A549 (cell line): Measurements from ENCODE around the gene CAND2. TPM values are rescaled to one million over a fixed set of nuclear protein-coding genes. Genes with fewer than 3 reads are reported as not detected.
"Not testable (repeated sequence)": the region's sequence is repeated elsewhere in the genome, so short reads cannot be mapped to it uniquely, and the experiment has no call there.

Experiments used
- ATAC-seq, 2 experiments: fragments of 200-7000 bp in 1 of 2; fragments of >200 bp in 1 of 2; cut with Nextera tagmentation in 1 of 2; cut with Tn5 transposase in 1 of 2; 3 replicates each; pipeline versions ENCODE4 v1.8.0 to v1.9.1; 2018 to 2020; ENCODE audit warnings: mild to moderate bottlenecking in 1 of 2, moderate library complexity in 1 of 2
- CTCF ChIA-PET: fragments of 300-600 bp; sonication (Branson Sonifier 250); formaldehyde crosslinking; extraction: SDS; loops from one replicate; lab custom pipeline; 2021; ENCODE audit warnings: antibody characterized with exemption, inconsistent platforms; lab: Yijun Ruan, JAX
- POLR2A ChIA-PET: fragments of 350-600 bp; formaldehyde crosslinking; extraction: SDS; loops from one replicate; lab custom pipeline; 2021; ENCODE audit warnings: antibody characterized with exemption, inconsistent platforms; lab: Yijun Ruan, JAX
- DNase-seq, 2 experiments: peaks; one replicate each; pipeline versions ENCODE4 v3.0.0 to v3.0.0-alpha.2; 2011 to 2016; ENCODE audit warnings: low read depth in 1 of 2, low spot score in 1 of 2
- FAIRE-seq: peaks from 2 replicates; lab custom pipeline; 2011; peaks lifted over from hg19 to GRCh38; lab: Jason Lieb, UNC
- H3K27ac ChIP-seq, 2 experiments: fragments of >200 bp; sonication (Bioruptor Twin); formaldehyde crosslinking; 3 replicates each; pipeline ENCODE4 v1.5.1; 2016 to 2017
- H3K4me1 ChIP-seq: fragments of >200 bp; sonication (Bioruptor Twin); formaldehyde crosslinking; 3 replicates; pipeline ENCODE4 v1.6.1; 2016
- H3K4me2 ChIP-seq: fragments of >200 bp; sonication (Bioruptor Twin); formaldehyde crosslinking; 3 replicates; pipeline ENCODE4 v1.6.1; 2016
- H3K4me3 ChIP-seq: fragments of >200 bp; sonication (Bioruptor Twin); formaldehyde crosslinking; 3 replicates; pipeline ENCODE4 v1.5.1; 2016
- H3K9me3 ChIP-seq: fragments of >200 bp; sonication (Bioruptor Twin); formaldehyde crosslinking; 3 replicates; pipeline ENCODE4 v1.6.1; 2016
- CBX2 ChIP-seq: fragments of 200-600 bp; sonication (generic); IDR thresholded peaks from 2 replicates; pipeline ENCODE4 v1.6.1; 2016; ENCODE audit warnings: low read depth, mild to moderate bottlenecking, borderline replicate concordance
- CBX8 ChIP-seq: fragments of 200-600 bp; sonication (generic); IDR thresholded peaks from 2 replicates; pipeline ENCODE4 v1.6.1; 2016
- CEBPB ChIP-seq, 2 experiments: fragments of >200 bp in 1 of 2; sonication (Bioruptor Twin) in 1 of 2; formaldehyde crosslinking in 1 of 2; IDR thresholded peaks; 2 replicates each; pipeline ENCODE4 v1.6.1; 2012 to 2016
- CHD2 ChIP-seq: fragments of 150-350 bp; IDR thresholded peaks from 2 replicates; pipeline ENCODE4 v1.6.1; 2014; ENCODE audit warnings: low read length; ENCODE audit not compliant: partially characterized antibody
- EHF ChIP-seq: fragments of 250-450 bp; sonication (Bioruptor Pico); IDR thresholded peaks from 2 replicates; pipeline ENCODE4 v1.5.0; 2020; ENCODE audit warnings: mild to moderate bottlenecking
- FOSL2 ChIP-seq, 2 experiments: fragments of 450-650 bp in 1 of 2; fragments of >200 bp in 1 of 2; sonication (Bioruptor Twin) in 1 of 2; formaldehyde crosslinking; IDR thresholded peaks; 2 replicates each; pipeline versions ENCODE4 v1.5.0 to v1.6.1; 2016 to 2020; ENCODE audit warnings: mild to moderate bottlenecking in 1 of 2, moderate library complexity in 1 of 2
- FOXS1 ChIP-seq: fragments of 250-450 bp; sonication (Bioruptor Pico); IDR thresholded peaks from 2 replicates; pipeline ENCODE4 v1.5.0; 2020; ENCODE audit warnings: mild to moderate bottlenecking, moderate library complexity
- GATA3 ChIP-seq: IDR thresholded peaks from 2 replicates; pipeline ENCODE4 v1.6.1; 2012; ENCODE audit warnings: borderline replicate concordance
- HOXB5 ChIP-seq: fragments of 250-450 bp; sonication (Bioruptor Pico); IDR thresholded peaks from 2 replicates; pipeline ENCODE4 v1.5.0; 2020; ENCODE audit warnings: mild to moderate bottlenecking, moderate library complexity
- MAFK ChIP-seq: fragments of 450-650 bp; IDR thresholded peaks from 2 replicates; pipeline ENCODE4 v1.6.1; 2014; ENCODE audit not compliant: partially characterized antibody
- MAZ ChIP-seq: fragments of 150-350 bp; IDR thresholded peaks from 2 replicates; pipeline ENCODE4 v1.6.1; 2014; ENCODE audit warnings: antibody characterized with exemption, low read depth, low read length, borderline replicate concordance
- NFE2L2 ChIP-seq: fragments of 150-350 bp; conservative IDR thresholded peaks from 2 replicates; pipeline ENCODE4 v1.6.1; 2014; ENCODE audit warnings: low read length
- PHF8 ChIP-seq: fragments of 200-600 bp; sonication (generic); IDR thresholded peaks from 2 replicates; pipeline ENCODE4 v1.6.1; 2016; ENCODE audit warnings: low read depth, mild to moderate bottlenecking, antibody characterized with exemption, moderate library complexity, borderline replicate concordance
- RAD21 ChIP-seq, 2 experiments: fragments of >200 bp in 1 of 2; sonication (Bioruptor Twin) in 1 of 2; formaldehyde crosslinking in 1 of 2; IDR thresholded peaks in 1 of 2; conservative IDR thresholded peaks in 1 of 2; 2 replicates in 1 of 2; 3 replicates in 1 of 2; pipeline ENCODE4 v1.6.1; 2012 to 2018; ENCODE audit warnings: inconsistent platforms in 1 of 2
- RNF2 ChIP-seq: fragments of 200-600 bp; sonication (generic); IDR thresholded peaks from 2 replicates; pipeline ENCODE4 v1.6.1; 2016; ENCODE audit warnings: low read depth, mild to moderate bottlenecking, antibody characterized with exemption, moderate library complexity, borderline replicate concordance
- SREBF2 ChIP-seq: fragments of 450-650 bp; IDR thresholded peaks from 2 replicates; pipeline ENCODE4 v1.6.1; 2014; ENCODE audit warnings: mild to moderate bottlenecking, moderate library complexity
- TP53 ChIP-seq: fragments of 250-450 bp; sonication (Bioruptor Pico); IDR thresholded peaks from 2 replicates; pipeline ENCODE4 v1.5.0; 2021; ENCODE audit warnings: mild to moderate bottlenecking, moderate library complexity
- ZC3H11A ChIP-seq: fragments of 450-650 bp; IDR thresholded peaks from 2 replicates; pipeline ENCODE4 v1.6.1; 2014; ENCODE audit warnings: antibody characterized with exemption, mild to moderate bottlenecking
- ZSCAN20 ChIP-seq: fragments of 250-450 bp; sonication (Bioruptor Pico); IDR thresholded peaks from 2 replicates; pipeline ENCODE4 v1.8.0; 2022; ENCODE audit warnings: mild to moderate bottlenecking, moderate library complexity
- WGBS: methylation state at CpG from one replicate; pipeline ENCODE4 v1.1.6; 2017; ENCODE audit errors: missing lambda C conversion rate; 5-methylcytosine and 5-hydroxymethylcytosine counted together
- polyA plus RNA-seq, 4 experiments: library from polyadenylated mRNA; depleted of rRNA in 3 of 4; stranded (reverse); fragments of >200 nt; fragmentation: RNase III in 1 of 4; extraction: RNeasy Plus Mini Kit Qiagen cat#74134 plus additional on column Dnase treatment in 1 of 4; gene quantifications; 2 replicates in 3 of 4; 3 replicates in 1 of 4; pipeline ENCODE4 v1.2.3, GENCODE V29; 2011 to 2017
- TF ChIP-seq, protein P1 (sequence below): fragments of >200 bp; sonication (Bioruptor Twin); formaldehyde crosslinking; IDR thresholded peaks from 3 replicates; pipeline ENCODE4 v1.5.1; 2016
- TF ChIP-seq, protein P2 (sequence below): fragments of 450-650 bp; IDR thresholded peaks from 2 replicates; pipeline ENCODE4 v1.6.1; 2014; ENCODE audit warnings: antibody characterized with exemption

The CAND2 gene
- polyA plus RNA-seq, 2 of the 4 experiments (the other 2 are of a cell fraction), result 0.72 to 0.84 TPM

- no peak for FAIRE-seq
- no peak for TF ChIP-seq CBX8
- no peak for TF ChIP-seq NFE2L2
- H3K4me1 ChIP-seq, result peaks cover 33% of the 10 kb centered on the region
- CTCF ChIA-PET, result interaction anchor here (0.9 to 3.1 kb wide), 5 partner anchors 11 to 54 kb away, joined by 3 to 11 read pairs (median 3); no protein-coding TSS in a partner anchor
- no peak for DNase-seq
- no peak for ATAC-seq
- POLR2A ChIA-PET, result no interaction called here
- H3K4me3 ChIP-seq, result no peak overlapping the region
- no peaks in the 10 kb centered on the region for H3K9me3 ChIP-seq
- H3K4me2 ChIP-seq, result peak overlapping the region; percentile 84
- no peak overlapping the region for H3K27ac ChIP-seq
- WGBS, result 76% methylated on average over 6 of the region's 6 CpGs
Observed at GRCh38 chr3:12837295-12837986, 41.0 kb downstream of the CAND2 start.

GRCh38 chr3:12838179-12838965 lies 41.9 kb downstream of the CAND2 start:
- FAIRE-seq, result no peak
- H3K27ac ChIP-seq, result no peak overlapping the region
- POLR2A ChIA-PET, result no interaction called here

GRCh38 chr3:12839156-12839946 lies 42.9 kb downstream of the CAND2 start:
- FAIRE-seq (no peak), DNase-seq (no peak), ATAC-seq (no peak)
- Histone ChIP-seq H3K4me1 (peaks cover 33% of the 10 kb centered on the region), H3K9me3 (no peaks in the 10 kb centered on the region), H3K4me2 (peak overlapping the region; percentile 84), H3K4me3 (peak overlapping the region; percentile 98), H3K27ac (no peak overlapping the region; a peak in 1 of 6 replicates)
- CTCF ChIA-PET, result interaction anchor here (0.6 to 1.3 kb wide), 2 partner anchors 9 to 117 kb away, joined by 3 to 4 read pairs; no protein-coding TSS in a partner anchor
- POLR2A ChIA-PET, result no interaction called here
- TF ChIP-seq SREBF2 (no peak), CEBPB (IDR thresholded peaks at IDR 0.05) (no peak), MAZ (no peak), MAFK (no peak), FOXS1 (CRISPR knock-in tag) (no peak), TP53 (CRISPR knock-in tag) (no peak), EHF (CRISPR knock-in tag) (no peak), GATA3 (no peak), RNF2 (no peak), RAD21 (conservative IDR thresholded peaks at IDR 0.05 in 1 of 2, IDR thresholded peaks at IDR 0.05 in 1 of 2) (no peak)
- TF ChIP-seq, protein P1, sequence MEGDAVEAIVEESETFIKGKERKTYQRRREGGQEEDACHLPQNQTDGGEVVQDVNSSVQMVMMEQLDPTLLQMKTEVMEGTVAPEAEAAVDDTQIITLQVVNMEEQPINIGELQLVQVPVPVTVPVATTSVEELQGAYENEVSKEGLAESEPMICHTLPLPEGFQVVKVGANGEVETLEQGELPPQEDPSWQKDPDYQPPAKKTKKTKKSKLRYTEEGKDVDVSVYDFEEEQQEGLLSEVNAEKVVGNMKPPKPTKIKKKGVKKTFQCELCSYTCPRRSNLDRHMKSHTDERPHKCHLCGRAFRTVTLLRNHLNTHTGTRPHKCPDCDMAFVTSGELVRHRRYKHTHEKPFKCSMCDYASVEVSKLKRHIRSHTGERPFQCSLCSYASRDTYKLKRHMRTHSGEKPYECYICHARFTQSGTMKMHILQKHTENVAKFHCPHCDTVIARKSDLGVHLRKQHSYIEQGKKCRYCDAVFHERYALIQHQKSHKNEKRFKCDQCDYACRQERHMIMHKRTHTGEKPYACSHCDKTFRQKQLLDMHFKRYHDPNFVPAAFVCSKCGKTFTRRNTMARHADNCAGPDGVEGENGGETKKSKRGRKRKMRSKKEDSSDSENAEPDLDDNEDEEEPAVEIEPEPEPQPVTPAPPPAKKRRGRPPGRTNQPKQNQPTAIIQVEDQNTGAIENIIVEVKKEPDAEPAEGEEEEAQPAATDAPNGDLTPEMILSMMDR, result no peak
- TF ChIP-seq, protein P2, sequence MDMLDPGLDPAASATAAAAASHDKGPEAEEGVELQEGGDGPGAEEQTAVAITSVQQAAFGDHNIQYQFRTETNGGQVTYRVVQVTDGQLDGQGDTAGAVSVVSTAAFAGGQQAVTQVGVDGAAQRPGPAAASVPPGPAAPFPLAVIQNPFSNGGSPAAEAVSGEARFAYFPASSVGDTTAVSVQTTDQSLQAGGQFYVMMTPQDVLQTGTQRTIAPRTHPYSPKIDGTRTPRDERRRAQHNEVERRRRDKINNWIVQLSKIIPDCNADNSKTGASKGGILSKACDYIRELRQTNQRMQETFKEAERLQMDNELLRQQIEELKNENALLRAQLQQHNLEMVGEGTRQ, result no peak
- WGBS, result 72% methylated on average over 11 of the region's 11 CpGs

More at GRCh38 chr3:12838179-12838965, 41.9 kb downstream of the CAND2 start:
- 86% methylated on average over 13 of the region's 13 CpGs for WGBS
- CTCF ChIA-PET, result interaction anchor here (1.0 to 3.1 kb wide), 4 partner anchors 12 to 53 kb away, joined by 3 to 11 read pairs (median 4); no protein-coding TSS in a partner anchor
- peaks cover 33% of the 10 kb centered on the region for H3K4me1 ChIP-seq
- peak overlapping the region; percentile 98; the same call in 2 of the 3 replicates for H3K4me3 ChIP-seq
- ATAC-seq (no peak), DNase-seq (no peak)
- TF ChIP-seq CBX2 (no peak), CHD2 (no peak), ZSCAN20 (no peak), PHF8 (no peak), FOSL2 (IDR thresholded peaks at IDR 0.05) (no peak), FOSL2 (CRISPR knock-in tag; IDR thresholded peaks at IDR 0.05) (no peak), HOXB5 (CRISPR knock-in tag) (no peak), SREBF2 (no peak), ZC3H11A (no peak)
- TF ChIP-seq, protein P1, result no peak
- no peaks in the 10 kb centered on the region for H3K9me3 ChIP-seq
- H3K4me2 ChIP-seq, result peak overlapping the region; percentile 84

DNA sequence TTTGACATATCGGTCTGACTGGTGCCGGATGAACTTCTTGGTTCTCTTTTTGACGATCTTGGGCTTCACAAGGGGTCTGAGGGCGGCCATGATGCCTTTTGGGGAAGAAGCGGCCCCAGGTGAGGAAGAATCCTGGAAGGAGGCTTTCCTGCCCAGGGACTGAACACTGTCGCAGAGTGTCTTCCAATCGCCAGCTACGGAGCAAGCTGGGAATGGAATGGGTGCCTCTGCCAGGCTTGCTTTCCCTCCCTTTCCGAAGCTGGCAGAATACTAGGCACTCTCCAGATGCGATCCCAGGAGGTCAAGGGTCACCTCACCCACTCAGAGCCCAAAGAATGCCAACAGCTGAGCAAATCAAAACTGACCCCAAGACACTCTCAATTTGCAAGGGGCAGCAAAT lies 43.7 kb downstream of the CAND2 start:
- ATAC-seq, result peak in 1 of 2 experiments; percentile 2; a peak in 1 of 6 replicates
- DNase-seq, H3K9me3 ChIP-seq, FAIRE-seq: not testable (repeated sequence)
- ChIA-PET POLR2A (interaction anchor here (2.4 kb wide), 1 partner anchor 7 kb away, joined by 20 read pairs; no protein-coding TSS in a partner anchor), CTCF (interaction anchor here (1.3 to 2.9 kb wide), 5 partner anchors 9 to 52 kb away, joined by 3 to 47 read pairs (median 14); no protein-coding TSS in a partner anchor)
- WGBS, result 27% methylated on average over 6 of the region's 10 CpGs
- Histone ChIP-seq H3K4me2 (peak overlapping the region; percentile 84), H3K4me3 (peak overlapping the region; percentile 98), H3K4me1 (peaks cover 33% of the 10 kb centered on the region), H3K27ac (peak overlapping the region; percentile 95 to 97)
